Caco-2 (cell line): ENCODE data around the gene AGAP1. TPM values are rescaled to one million over a fixed set of nuclear protein-coding genes. Genes with fewer than 3 reads are reported as not detected.

ENCODE experiments used
- BruUV-seq: library from RNA; stranded (reverse); fragments of 400-500 nt; replicated peaks from 2 replicates; lab custom pipeline; 2021; lab: Mats Ljungman, UMichigan
- CTCF ChIA-PET: fragments of 300-600 bp; sonication (Branson Sonifier 250); formaldehyde crosslinking; loops from one replicate; lab custom pipeline; 2022; ENCODE audit warnings: antibody characterized with exemption; lab: Charles Lee
- POLR2A ChIA-PET: fragments of 300-600 bp; sonication (Branson Sonifier 250); formaldehyde crosslinking; loops from one replicate; lab custom pipeline; 2022; ENCODE audit warnings: antibody characterized with exemption; lab: Charles Lee
- DNase-seq, 2 experiments: peaks; one replicate each; pipeline versions ENCODE4 v3.0.0 to v3.0.0-alpha.2; 2020 to 2022
- H3K27me3 ChIP-seq: replicated peaks from 2 replicates; pipeline ENCODE4 v1.6.0; 2011; ENCODE audit warnings: low read length; ENCODE audit not compliant: control insufficient read depth, insufficient read depth
- H3K36me3 ChIP-seq: 2 replicates; pipeline ENCODE4 v1.5.1; 2011; ENCODE audit warnings: low read length; ENCODE audit not compliant: control insufficient read depth, insufficient read depth
- H3K4me1 ChIP-seq: fragments of 250-450 bp; sonication (Bioruptor Pico); 2 replicates; pipeline ENCODE4 v1.5.1; 2020; ENCODE audit warnings: mild to moderate bottlenecking
- H3K4me3 ChIP-seq: 2 replicates; pipeline ENCODE4 v1.5.1; 2011; ENCODE audit warnings: low read depth, mild to moderate bottlenecking, control low read depth, low read length
- H3K9me3 ChIP-seq: fragments of 250-450 bp; sonication (Bioruptor Pico); 2 replicates; pipeline ENCODE4 v1.5.1; 2020; ENCODE audit warnings: mild to moderate bottlenecking, moderate library complexity
- H3K27ac Mint-ChIP-seq: one replicate; pipeline ENCODE4 v1.8.0; 2022; ENCODE audit warnings: mixed read lengths; ENCODE audit not compliant: unreplicated experiment
- H3K27me3 Mint-ChIP-seq: one replicate; pipeline ENCODE4 v1.8.0; 2022; ENCODE audit warnings: mixed read lengths; ENCODE audit not compliant: insufficient read depth, unreplicated experiment
- H3K36me3 Mint-ChIP-seq: one replicate; pipeline ENCODE4 v1.8.0; 2022; ENCODE audit warnings: mild to moderate bottlenecking, mixed read lengths; ENCODE audit not compliant: insufficient read depth, unreplicated experiment
- H3K4me1 Mint-ChIP-seq: one replicate; pipeline ENCODE4 v1.8.0; 2022; ENCODE audit warnings: low read depth, mixed read lengths; ENCODE audit not compliant: unreplicated experiment
- H3K4me3 Mint-ChIP-seq: one replicate; pipeline ENCODE4 v1.8.0; 2022; ENCODE audit warnings: mild to moderate bottlenecking, moderate library complexity, mixed read lengths; ENCODE audit not compliant: unreplicated experiment
- H3K9me3 Mint-ChIP-seq: one replicate; pipeline ENCODE4 v1.8.0; 2022; ENCODE audit warnings: mixed read lengths; ENCODE audit not compliant: unreplicated experiment
- intact Hi-C: fragments of 100-400 bp; cut with micrococcal nuclease; formaldehyde crosslinking; loops from one replicate; pipeline ENCODE4 v1.10.0; 2022; ENCODE audit not compliant: unreplicated experiment
- total RNA-seq: library from RNA; stranded (reverse); gene quantifications from 2 replicates; pipeline ENCODE4 v1.2.3, GENCODE V29; 2022
- TF ChIP-seq, protein P1 (sequence below), 2 experiments: fragments of 200-600 bp in 1 of 2; IDR thresholded peaks; 1 replicate in 1 of 2; 2 replicates in 1 of 2; pipeline versions ENCODE4 v1.5.1 to v1.8.0; 2011 to 2022; ENCODE audit warnings: antibody characterized with exemption in 1 of 2, control low read depth in 1 of 2, inconsistent platforms in 1 of 2, low read depth in 1 of 2, low read length in 1 of 2, mild to moderate bottlenecking in 1 of 2, moderate library complexity in 1 of 2; ENCODE audit not compliant: insufficient read depth in 1 of 2, severe bottlenecking in 1 of 2, unreplicated experiment in 1 of 2

The AGAP1 gene
- total RNA-seq, 1 experiment from 2014 or later: 41.7 TPM

DNA sequence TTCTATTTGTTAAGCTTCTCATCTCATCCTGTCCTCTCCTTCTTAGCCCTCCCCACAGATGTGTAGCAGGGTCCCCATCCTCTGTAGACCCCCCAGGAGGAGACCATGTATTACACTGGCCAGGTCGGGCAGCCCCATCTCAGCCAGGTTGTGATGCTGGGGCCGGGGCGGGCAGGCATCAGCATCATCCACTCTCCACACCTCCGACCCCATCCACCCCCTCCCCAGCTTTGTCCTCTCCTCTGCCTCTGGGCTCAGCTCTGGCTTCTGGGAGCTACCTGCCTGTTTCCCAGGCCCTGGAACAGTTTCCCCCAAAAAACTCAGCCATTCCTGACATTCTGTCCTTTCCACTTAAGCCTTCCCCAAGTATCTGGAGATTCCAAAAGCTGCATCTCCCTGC lies 625.2 kb downstream of the AGAP1 start:
- Histone ChIP-seq H3K27me3 (no peaks in the 10 kb centered on the region), H3K4me1 (peaks cover 5% of the 10 kb centered on the region; the same call in 1 of the 2 replicates), H3K9me3 (no peaks in the 10 kb centered on the region), H3K36me3 (no peaks in the 10 kb centered on the region; the same call in 1 of the 2 replicates), H3K4me3 (no peak overlapping the region)
- Mint-ChIP-seq H3K36me3 (peaks cover 11% of the 10 kb centered on the region), H3K27ac (no peak overlapping the region), H3K4me1 (peaks cover 8% of the 10 kb centered on the region), H3K4me3 (no peak overlapping the region), H3K9me3 (no peaks in the 10 kb centered on the region), H3K27me3 (no peaks in the 10 kb centered on the region)
- ChIA-PET POLR2A (no interaction called here), CTCF (no interaction called here)
- no TSS peak for BruUV-seq
- intact Hi-C loops: no loop called here
- TF ChIP-seq, protein P1, sequence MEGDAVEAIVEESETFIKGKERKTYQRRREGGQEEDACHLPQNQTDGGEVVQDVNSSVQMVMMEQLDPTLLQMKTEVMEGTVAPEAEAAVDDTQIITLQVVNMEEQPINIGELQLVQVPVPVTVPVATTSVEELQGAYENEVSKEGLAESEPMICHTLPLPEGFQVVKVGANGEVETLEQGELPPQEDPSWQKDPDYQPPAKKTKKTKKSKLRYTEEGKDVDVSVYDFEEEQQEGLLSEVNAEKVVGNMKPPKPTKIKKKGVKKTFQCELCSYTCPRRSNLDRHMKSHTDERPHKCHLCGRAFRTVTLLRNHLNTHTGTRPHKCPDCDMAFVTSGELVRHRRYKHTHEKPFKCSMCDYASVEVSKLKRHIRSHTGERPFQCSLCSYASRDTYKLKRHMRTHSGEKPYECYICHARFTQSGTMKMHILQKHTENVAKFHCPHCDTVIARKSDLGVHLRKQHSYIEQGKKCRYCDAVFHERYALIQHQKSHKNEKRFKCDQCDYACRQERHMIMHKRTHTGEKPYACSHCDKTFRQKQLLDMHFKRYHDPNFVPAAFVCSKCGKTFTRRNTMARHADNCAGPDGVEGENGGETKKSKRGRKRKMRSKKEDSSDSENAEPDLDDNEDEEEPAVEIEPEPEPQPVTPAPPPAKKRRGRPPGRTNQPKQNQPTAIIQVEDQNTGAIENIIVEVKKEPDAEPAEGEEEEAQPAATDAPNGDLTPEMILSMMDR (IDR thresholded peaks at IDR 0.05; ENCODE audit: insufficient read depth in 1 of 2, low read depth in 1 of 2, low read length in 1 of 2, severe bottlenecking in 1 of 2, unreplicated experiment in 1 of 2): no peak
- DNase-seq: no peak

- Histone ChIP-seq H3K27me3 (no peaks in the 10 kb centered on the region), H3K4me1 (peaks cover 5% of the 10 kb centered on the region; the same call in 1 of the 2 replicates), H3K36me3 (no peaks in the 10 kb centered on the region; the same call in 1 of the 2 replicates), H3K4me3 (no peak overlapping the region), H3K9me3 (no peaks in the 10 kb centered on the region)
- Mint-ChIP-seq H3K4me3 (no peak overlapping the region), H3K4me1 (peaks cover 8% of the 10 kb centered on the region), H3K9me3 (no peaks in the 10 kb centered on the region), H3K36me3 (peaks cover 11% of the 10 kb centered on the region), H3K27me3 (no peaks in the 10 kb centered on the region), H3K27ac (no peak overlapping the region)
- no peak for DNase-seq
- CTCF ChIA-PET: no interaction called here
- intact Hi-C loops: no loop called here
- POLR2A ChIA-PET: no interaction called here
- no TSS peak for BruUV-seq
- TF ChIP-seq, protein P1 (IDR thresholded peaks at IDR 0.05; ENCODE audit: insufficient read depth in 1 of 2, low read depth in 1 of 2, low read length in 1 of 2, severe bottlenecking in 1 of 2, unreplicated experiment in 1 of 2): no peak
Measured at GRCh38 chr2:236119476-236119875, 625.6 kb downstream of the AGAP1 start.

GRCh38 chr2:236120141-236120601 lies 626.3 kb downstream of the AGAP1 start:
- H3K4me3 Mint-ChIP-seq: no peak overlapping the region
- BruUV-seq: no TSS peak
- no peak overlapping the region for H3K4me3 ChIP-seq
- H3K27ac Mint-ChIP-seq: no peak overlapping the region
- peaks cover 11% of the 10 kb centered on the region for H3K36me3 Mint-ChIP-seq
- no peaks in the 10 kb centered on the region for H3K27me3 ChIP-seq
- H3K36me3 ChIP-seq: no peaks in the 10 kb centered on the region; the same call in 1 of the 2 replicates
- no peak for DNase-seq
- H3K4me1 Mint-ChIP-seq: peaks cover 8% of the 10 kb centered on the region
- H3K9me3 Mint-ChIP-seq: no peaks in the 10 kb centered on the region
- TF ChIP-seq, protein P1 (IDR thresholded peaks at IDR 0.05; ENCODE audit: insufficient read depth in 1 of 2, low read depth in 1 of 2, low read length in 1 of 2, severe bottlenecking in 1 of 2, unreplicated experiment in 1 of 2): no peak
- H3K4me1 ChIP-seq: peaks cover 5% of the 10 kb centered on the region; the same call in 1 of the 2 replicates
- H3K9me3 ChIP-seq: no peaks in the 10 kb centered on the region
- ChIA-PET POLR2A (no interaction called here), CTCF (no interaction called here)
- H3K27me3 Mint-ChIP-seq: no peaks in the 10 kb centered on the region
- intact Hi-C loops: no loop called here
